Panc1 (cell line): ENCODE measurements around the gene TBC1D9B. TPM values are rescaled to one million over a fixed set of nuclear protein-coding genes. Genes with fewer than 3 reads are reported as not detected.

Experiments used
- ATAC-seq: fragments of 200-7000 bp; cut with Tn5 transposase; 2 replicates; pipeline ENCODE4 v1.9.1; 2020; ENCODE audit warnings: mild to moderate bottlenecking, moderate library complexity
- BruUV-seq: library from RNA; stranded (reverse); fragments of 400-500 nt; replicated peaks from 2 replicates; lab custom pipeline; 2021; lab: Mats Ljungman, UMichigan
- CTCF ChIA-PET: fragments of 300-600 bp; sonication (Branson Sonifier 250); formaldehyde crosslinking; loops from one replicate; lab custom pipeline; 2022; ENCODE audit warnings: antibody characterized with exemption; lab: Charles Lee
- POLR2A ChIA-PET: fragments of 300-600 bp; sonication (Branson Sonifier 250); formaldehyde crosslinking; loops from one replicate; lab custom pipeline; 2022; ENCODE audit warnings: antibody characterized with exemption; lab: Charles Lee
- DNase-seq: peaks from one replicate; pipeline ENCODE4 v3.0.0-alpha.2; 2010; ENCODE audit warnings: low read depth, low spot score
- H3K27ac ChIP-seq: 2 replicates; pipeline ENCODE4 v1.5.1; 2011; ENCODE audit warnings: mild to moderate bottlenecking, low read length, inconsistent platforms
- H3K27me3 ChIP-seq: fragments of 200-500 bp; sonication (Bioruptor generic); 2 replicates; pipeline ENCODE4 v1.6.0; 2014; ENCODE audit warnings: low read length, inconsistent platforms; ENCODE audit not compliant: control insufficient read depth, insufficient read depth
- H3K36me3 ChIP-seq: fragments of 200-500 bp; sonication (Bioruptor generic); 2 replicates; pipeline ENCODE4 v1.5.1; 2014; ENCODE audit warnings: inconsistent platforms, mild to moderate bottlenecking, low read length, moderate library complexity; ENCODE audit not compliant: control insufficient read depth, insufficient read depth
- H3K4me1 ChIP-seq: 2 replicates; pipeline ENCODE4 v1.5.1; 2011; ENCODE audit warnings: inconsistent platforms, mild to moderate bottlenecking, low read length, moderate library complexity; ENCODE audit not compliant: control insufficient read depth, insufficient read depth
- H3K4me3 ChIP-seq, 2 experiments: 2 replicates each; pipeline ENCODE4 v1.5.1; 2011 to 2012; ENCODE audit warnings: low read depth in 2 of 2, low read length in 2 of 2, mild to moderate bottlenecking in 2 of 2, inconsistent platforms in 1 of 2, moderate library complexity in 1 of 2
- H3K9me3 ChIP-seq: fragments of 200-500 bp; sonication (Bioruptor generic); 2 replicates; pipeline ENCODE4 v1.5.1; 2014; ENCODE audit warnings: low read depth, mild to moderate bottlenecking, inconsistent platforms, low read length, moderate library complexity; ENCODE audit not compliant: control insufficient read depth, insufficient read depth
- CTCF ChIP-seq: fragments of 450-650 bp; IDR thresholded peaks from 2 replicates; pipeline ENCODE4 v1.5.1; 2017; ENCODE audit warnings: mild to moderate bottlenecking
- POLR2AphosphoS5 ChIP-seq: IDR thresholded peaks from 2 replicates; pipeline ENCODE4 v1.6.1; 2012; ENCODE audit warnings: mild to moderate bottlenecking, low read depth, low read length, moderate library complexity
- REST ChIP-seq, 2 experiments: IDR thresholded peaks; 2 replicates each; pipeline ENCODE4 v1.6.1; 2011 to 2012; ENCODE audit warnings: low read depth in 2 of 2, control low read depth in 1 of 2, low read length in 1 of 2, mild to moderate bottlenecking in 1 of 2, moderate library complexity in 1 of 2; ENCODE audit not compliant: insufficient read depth in 1 of 2
- SIN3A ChIP-seq: IDR thresholded peaks from 2 replicates; pipeline ENCODE4 v1.6.1; 2012; ENCODE audit warnings: low read depth, mild to moderate bottlenecking, low read length, moderate library complexity, borderline replicate concordance; ENCODE audit not compliant: insufficient read depth
- TCF7L2 ChIP-seq: IDR thresholded peaks from 2 replicates; pipeline ENCODE4 v1.6.1; 2011; ENCODE audit warnings: mild to moderate bottlenecking, low read depth, low read length, inconsistent platforms
- in situ Hi-C: cut with HindIII; loops from 2 replicates; pipeline ENCODE4 v1.10.0; 2016; ENCODE audit warnings: low sequenced_read_pairs, low pct_unique_long_range_greater_than_20kb
- intact Hi-C: fragments of 100-400 bp; cut with micrococcal nuclease; formaldehyde crosslinking; loops from one replicate; pipeline ENCODE4 v1.10.0; 2022; ENCODE audit not compliant: unreplicated experiment
- total RNA-seq: library from RNA; stranded (reverse); gene quantifications from one replicate; pipeline ENCODE4 v1.2.1, GENCODE V29; 2021; ENCODE audit not compliant: unreplicated experiment

TBC1D9B gene
- total RNA-seq, 1 experiment from 2014 or later = 131 TPM

GRCh38 chr5:179893958-179894895 lies 13.5 kb downstream of the TBC1D9B start:
- CTCF ChIA-PET = no interaction called here
- no peaks in the 10 kb centered on the region for H3K27me3 ChIP-seq
- no peak for TF ChIP-seq SIN3A
- no peak for TF ChIP-seq CTCF
- no peak for TF ChIP-seq TCF7L2
- no peak for TF ChIP-seq REST (IDR thresholded peaks at IDR 0.05; ENCODE audit: insufficient read depth in 1 of 2, low read depth in 2 of 2, low read length in 1 of 2)
- TF ChIP-seq POLR2AphosphoS5 = no peak

GRCh38 chr5:179893076-179893957 lies 14.4 kb downstream of the TBC1D9B start:
- intact Hi-C loops (no loop called here), in situ Hi-C loops (no loop called here)
- no peak for TF ChIP-seq POLR2AphosphoS5
- TF ChIP-seq SIN3A = no peak
- no peak for TF ChIP-seq CTCF
- no peak for TF ChIP-seq REST (IDR thresholded peaks at IDR 0.05; ENCODE audit: insufficient read depth in 1 of 2, low read depth in 2 of 2, low read length in 1 of 2)
- no peak for TF ChIP-seq TCF7L2
- BruUV-seq = no TSS peak
- CTCF ChIA-PET = no interaction called here
- no peak overlapping the region for H3K27ac ChIP-seq
- POLR2A ChIA-PET = interaction anchor here (0.6 kb wide), 1 partner anchor 12 kb away, joined by 4 read pairs; no protein-coding TSS in a partner anchor
- H3K4me1 ChIP-seq = no peaks in the 10 kb centered on the region
- no peak overlapping the region for H3K4me3 ChIP-seq
- H3K27me3 ChIP-seq = no peaks in the 10 kb centered on the region
- ATAC-seq (no peak), DNase-seq (no peak)
- H3K36me3 ChIP-seq = peaks cover 6% of the 10 kb centered on the region; the same call in 1 of the 2 replicates
- no peaks in the 10 kb centered on the region for H3K9me3 ChIP-seq

More at GRCh38 chr5:179893958-179894895, 13.5 kb downstream of the TBC1D9B start:
- no TSS peak for BruUV-seq
- in situ Hi-C loops = no loop called here
- Histone ChIP-seq H3K4me1 (no peaks in the 10 kb centered on the region), H3K9me3 (no peaks in the 10 kb centered on the region), H3K27ac (no peak overlapping the region), H3K4me3 (no peak overlapping the region), H3K36me3 (peaks cover 6% of the 10 kb centered on the region; the same call in 1 of the 2 replicates)
- DNase-seq (no peak), ATAC-seq (no peak)
- intact Hi-C loops = no loop called here
- POLR2A ChIA-PET = no interaction called here
